GM18907 (cell line): ENCODE measurements around the gene GALNT6.

ENCODE experiments used
- ATAC-seq: cut with Tn5 transposase; IDR thresholded peaks from one replicate; pipeline ENCODE4 v1.9.1; 2021; ENCODE audit warnings: mild to moderate bottlenecking, moderate library complexity; ENCODE audit not compliant: unreplicated experiment

GALNT6 gene

DNA sequence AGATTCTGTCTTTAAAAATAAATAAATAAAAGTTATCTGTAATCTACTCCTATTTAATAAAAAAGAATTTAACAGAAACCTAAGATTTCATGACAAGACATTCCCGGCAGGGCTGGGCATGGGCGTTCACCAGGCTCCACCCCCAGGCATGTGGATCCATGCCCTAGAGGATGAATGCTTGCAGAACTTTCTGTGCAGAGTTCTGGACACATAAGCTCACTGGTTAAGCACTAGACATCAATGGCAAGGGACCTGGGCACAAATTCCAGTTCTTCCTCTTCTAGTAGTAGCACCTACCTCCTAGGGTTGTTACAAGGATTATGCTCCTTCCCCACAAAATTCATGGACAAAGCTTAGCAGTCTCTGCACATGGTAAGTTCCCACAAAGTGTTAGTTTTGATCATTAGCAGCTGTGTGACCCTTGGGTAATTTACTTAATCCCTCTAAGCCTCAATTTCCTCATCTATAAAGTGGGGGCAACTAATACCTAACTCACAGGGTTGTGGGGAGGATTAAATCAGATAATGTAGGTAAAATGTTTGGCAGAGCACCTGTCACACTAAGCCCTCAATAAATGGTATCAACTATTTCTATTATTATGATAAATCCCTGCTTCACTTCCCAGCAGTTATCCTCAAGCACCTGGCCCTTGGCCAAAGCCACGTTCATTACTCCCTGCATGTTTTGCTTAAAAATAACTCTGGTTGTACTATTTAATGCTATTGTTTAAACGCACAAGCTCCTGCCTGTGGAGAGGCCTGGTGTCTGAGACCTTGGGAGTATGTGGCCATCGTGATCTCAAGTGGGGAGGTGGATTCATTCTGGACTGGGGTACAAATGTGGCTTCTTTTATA lies 9.8 kb downstream of the GALNT6 start:
- ATAC-seq = no peak

DNA sequence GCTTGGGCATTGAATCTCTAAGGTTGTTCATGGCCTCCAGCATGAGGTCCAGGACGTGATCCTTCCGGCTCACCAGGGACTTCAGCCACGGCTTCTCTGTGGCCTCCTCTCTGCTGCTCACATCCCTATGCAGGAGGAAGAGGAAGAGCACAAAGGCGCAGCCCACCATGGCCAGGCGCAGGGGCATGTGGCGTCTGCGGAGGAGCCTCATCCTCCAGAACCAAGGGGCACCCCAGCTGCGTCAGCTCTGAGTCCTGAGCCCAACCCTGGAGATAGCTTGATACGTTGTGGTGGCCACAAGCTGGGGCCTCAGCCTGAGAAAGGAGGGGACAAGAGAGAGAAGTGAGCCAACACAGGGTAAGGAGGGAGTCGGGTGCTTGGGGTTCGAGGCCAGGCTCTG lies 11.6 kb downstream of the GALNT6 start:
- ATAC-seq = no peak

DNA sequence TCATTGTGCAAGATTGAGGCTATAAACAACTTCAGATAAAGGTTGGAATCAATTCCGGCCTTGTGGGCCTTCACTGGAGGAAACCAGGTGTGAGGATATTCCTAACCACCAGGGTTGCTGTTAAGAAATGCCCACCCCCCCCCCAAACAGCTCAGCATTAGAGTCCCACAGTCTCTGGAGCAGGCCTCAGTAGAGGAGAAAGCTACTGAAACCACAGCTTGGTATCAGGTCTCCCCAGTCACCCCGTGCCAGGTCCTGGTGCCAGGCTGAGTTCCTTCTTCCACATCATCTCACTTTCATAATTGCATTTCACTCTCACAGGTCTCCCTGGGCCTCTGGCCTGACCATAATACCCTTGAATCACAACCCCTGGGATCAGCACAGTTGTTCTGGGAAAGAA lies 12.5 kb downstream of the GALNT6 start:
- ATAC-seq = no peak

- no peak for ATAC-seq
Measured at GRCh38 chr12:51377099-51377984, 13.9 kb downstream of the GALNT6 start.

DNA sequence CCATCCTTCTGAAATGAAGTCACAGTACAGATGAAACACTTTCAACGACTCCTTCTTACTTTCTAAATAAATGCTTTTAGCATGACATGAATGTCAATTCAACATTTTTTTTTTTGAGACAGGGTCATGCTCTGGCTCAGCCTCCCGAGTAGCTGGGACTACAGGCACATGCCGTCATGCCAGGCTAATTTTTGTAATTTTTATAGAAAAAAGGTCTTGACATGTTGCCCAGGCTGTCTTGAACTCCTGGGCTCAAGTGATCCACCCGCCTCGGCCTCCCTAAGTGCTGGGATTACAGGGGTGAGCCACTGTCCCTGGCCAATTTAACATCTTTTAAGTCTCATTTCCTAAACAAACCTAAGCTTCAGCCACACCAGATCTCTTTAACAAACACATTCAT lies 16.4 kb downstream of the GALNT6 start:
- no peak for ATAC-seq

DNA sequence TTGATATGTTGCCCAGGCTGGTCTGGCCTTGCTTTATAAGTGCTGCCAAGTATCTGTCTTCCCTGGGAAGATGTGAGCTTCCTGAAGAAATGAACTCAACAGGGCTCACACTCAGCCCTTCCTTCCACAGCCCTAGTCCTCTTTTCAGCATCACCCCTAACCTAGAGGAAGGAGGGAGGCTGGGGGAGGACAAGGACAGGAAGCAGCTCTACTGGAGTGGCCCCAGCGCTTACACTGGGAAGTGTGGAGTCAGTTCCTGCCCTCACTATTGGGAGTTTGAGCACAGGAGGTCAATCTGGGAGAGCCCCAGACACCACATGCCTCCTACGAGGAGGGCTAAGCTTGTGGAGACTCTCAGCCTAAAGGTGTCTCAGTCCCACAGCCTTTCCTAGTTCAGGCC lies 16.8 kb downstream of the GALNT6 start:
- ATAC-seq = no peak

- no peak for ATAC-seq
Measured at GRCh38 chr12:51373187-51373586, 18.0 kb downstream of the GALNT6 start.

GRCh38 chr12:51372021-51372420 lies 19.2 kb downstream of the GALNT6 start:
- no peak for ATAC-seq

- no peak for ATAC-seq
Measured at GRCh38 chr12:51371295-51371953, 19.8 kb downstream of the GALNT6 start.

DNA sequence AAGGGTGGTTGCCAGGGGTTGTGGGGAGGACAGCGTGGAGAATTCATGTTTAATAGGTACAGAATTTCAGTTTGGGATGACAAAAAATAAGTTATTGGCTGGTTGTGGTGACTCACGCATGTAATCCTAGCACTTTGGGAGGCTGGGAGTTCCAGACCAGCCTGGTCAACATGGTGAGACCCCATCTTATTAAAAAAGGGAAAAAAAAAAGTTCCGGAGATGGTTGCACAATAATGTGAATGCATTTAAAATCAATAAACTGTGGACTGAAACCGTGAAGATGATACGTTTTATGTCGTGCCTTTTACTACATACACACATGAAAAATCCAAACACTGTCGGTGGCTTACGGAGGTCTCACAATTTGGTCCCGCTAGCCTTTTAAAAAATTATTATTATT lies 20.5 kb downstream of the GALNT6 start:
- ATAC-seq = no peak

DNA sequence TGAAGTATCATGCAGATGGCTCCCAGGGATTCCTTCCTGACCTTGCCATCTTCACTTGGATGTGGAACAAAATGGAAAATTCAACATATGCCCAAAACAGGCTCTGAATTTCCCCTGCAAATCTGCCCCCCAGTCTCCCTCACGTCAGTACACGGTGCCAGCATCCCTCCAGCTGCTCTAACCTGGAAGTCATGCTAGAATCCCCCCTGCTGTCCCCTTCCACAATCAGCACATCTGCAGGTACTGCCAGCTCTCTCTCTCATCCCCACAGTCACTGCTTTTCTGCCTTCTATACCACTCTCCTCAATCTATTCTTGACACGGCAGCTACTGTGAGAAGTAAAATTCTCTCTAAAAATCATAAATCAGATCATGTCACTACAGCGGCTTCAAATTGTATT lies 21.6 kb downstream of the GALNT6 start:
- no peak for ATAC-seq

DNA sequence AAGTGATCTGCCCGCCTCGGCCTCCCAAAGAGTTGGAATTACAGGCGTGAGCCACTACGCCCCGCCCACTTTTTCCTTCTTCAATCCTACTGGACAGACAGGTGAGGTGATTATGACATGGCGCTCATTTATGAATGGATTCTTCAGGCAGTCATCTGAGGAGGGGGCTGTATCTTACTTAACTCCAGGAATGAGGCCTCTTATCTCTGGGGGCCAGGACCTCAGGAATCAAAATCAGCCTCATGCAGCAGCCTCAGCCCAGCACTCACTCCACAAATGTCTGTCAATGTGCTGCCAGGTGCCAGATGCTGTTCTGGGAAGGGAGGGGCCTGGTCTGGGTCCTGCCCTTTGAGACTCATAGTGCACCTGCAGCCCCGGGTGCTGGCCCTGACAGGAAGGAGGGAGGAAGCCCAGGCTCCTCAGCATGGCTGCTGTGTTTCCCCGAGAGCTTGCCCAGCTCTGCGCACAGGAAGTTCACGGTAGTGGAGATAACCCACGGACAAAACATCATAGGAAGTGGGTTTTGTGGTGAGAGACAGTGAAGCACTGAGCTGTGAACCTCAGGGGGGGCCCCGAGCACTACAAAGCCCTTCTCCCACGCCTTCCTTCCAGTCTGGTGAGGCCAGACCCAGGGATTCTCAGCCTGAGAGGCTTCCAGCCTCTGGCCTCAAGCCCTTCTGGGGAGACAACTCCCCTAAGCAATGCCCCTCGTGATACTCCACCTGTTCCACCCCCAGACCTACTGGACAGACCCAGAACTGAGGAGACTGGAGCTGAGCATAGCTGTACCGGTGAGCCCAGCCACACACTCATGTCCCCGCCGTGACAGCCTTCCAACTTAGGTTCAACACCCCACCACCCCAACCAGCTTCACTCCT lies 22.3 kb downstream of the GALNT6 start:
- ATAC-seq = peak; percentile 97

DNA sequence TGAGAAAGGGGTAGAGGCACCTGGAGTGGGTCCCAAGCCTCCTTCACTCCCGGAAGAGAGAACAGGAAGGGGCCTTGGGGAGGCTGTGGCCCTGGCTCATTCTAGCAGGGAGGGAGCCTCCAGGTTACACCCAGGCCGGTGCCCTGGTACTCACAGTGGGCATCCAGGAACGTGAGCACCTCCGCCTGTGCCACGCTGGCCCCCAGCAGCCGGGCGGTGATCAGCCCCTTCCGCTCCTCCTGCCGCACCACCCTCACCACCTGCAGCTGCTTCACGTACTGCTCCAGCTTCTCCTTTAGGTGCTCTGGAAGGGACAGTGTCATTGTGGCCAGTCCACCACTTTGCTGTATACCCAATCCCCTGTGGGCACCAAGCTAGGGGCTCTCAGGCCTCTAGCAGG lies 25.9 kb downstream of the GALNT6 start:
- no peak for ATAC-seq

DNA sequence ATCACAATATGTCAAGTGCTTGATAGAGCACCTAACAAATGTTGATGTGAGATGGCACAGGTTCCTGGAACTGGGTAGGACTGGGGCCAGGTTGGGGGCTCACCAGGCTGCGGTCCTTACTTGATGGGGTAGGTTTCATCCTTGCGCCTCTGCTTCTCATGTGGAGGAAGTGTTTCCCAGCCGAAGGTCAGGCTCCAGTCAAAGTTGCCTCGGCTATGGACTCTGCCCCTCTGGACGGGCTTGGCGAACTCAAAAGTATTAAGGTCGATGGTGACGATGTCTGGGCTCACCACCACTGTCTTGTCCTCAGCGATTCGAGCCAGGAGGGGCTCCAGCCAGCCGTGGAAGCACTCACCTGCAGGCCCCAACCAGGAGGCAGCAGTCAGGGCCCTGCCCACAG lies 27.2 kb downstream of the GALNT6 start:
- ATAC-seq = no peak

DNA sequence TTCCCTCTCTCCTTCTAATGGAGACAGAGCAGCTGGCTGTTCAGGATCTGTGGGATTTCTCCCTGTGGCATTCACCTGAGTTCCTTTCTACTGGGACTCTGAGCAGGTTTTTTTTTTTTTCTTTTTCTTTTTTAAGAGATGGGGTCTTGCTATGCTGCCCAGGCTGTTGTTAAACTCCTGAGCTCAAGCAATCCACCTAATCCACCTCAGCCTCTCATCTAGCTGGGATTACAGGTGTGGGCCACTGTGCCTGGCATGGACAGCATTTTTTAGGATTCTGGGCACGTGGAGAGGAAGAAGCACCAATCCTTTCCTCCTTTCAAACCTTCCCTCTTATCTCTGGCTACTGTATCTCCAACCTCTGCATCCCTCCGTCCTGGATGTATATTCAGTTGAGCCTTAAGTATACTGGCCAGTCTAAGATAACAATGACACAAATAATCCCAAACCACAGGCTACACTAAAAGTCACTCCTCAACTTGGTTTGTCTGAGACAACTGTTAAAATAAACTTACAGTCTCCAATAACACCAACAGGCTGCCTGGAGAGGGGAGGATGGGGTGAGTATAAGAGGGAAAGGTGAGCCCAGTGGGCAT lies 28.4 kb downstream of the GALNT6 start:
- ATAC-seq = no peak

DNA sequence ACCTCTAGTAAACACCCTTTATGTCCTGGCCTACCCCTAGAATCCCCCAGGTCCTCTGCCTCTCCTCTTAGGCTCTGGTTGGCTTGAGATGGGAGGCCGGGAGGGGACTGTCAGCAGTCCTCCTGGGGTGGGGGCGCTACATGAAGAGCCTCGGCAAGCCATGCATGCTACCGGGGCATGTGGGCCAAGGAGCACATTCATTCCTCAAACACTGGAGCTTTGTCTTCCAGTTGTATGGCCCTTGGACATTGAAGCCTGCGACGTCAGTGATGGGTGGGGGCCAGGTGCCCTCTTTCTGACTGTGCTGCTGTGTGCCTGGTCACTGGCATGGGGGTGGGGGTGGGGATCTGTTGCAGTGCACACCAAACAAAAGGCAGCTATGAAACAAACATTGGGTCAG lies 28.9 kb downstream of the GALNT6 start:
- ATAC-seq = no peak

DNA sequence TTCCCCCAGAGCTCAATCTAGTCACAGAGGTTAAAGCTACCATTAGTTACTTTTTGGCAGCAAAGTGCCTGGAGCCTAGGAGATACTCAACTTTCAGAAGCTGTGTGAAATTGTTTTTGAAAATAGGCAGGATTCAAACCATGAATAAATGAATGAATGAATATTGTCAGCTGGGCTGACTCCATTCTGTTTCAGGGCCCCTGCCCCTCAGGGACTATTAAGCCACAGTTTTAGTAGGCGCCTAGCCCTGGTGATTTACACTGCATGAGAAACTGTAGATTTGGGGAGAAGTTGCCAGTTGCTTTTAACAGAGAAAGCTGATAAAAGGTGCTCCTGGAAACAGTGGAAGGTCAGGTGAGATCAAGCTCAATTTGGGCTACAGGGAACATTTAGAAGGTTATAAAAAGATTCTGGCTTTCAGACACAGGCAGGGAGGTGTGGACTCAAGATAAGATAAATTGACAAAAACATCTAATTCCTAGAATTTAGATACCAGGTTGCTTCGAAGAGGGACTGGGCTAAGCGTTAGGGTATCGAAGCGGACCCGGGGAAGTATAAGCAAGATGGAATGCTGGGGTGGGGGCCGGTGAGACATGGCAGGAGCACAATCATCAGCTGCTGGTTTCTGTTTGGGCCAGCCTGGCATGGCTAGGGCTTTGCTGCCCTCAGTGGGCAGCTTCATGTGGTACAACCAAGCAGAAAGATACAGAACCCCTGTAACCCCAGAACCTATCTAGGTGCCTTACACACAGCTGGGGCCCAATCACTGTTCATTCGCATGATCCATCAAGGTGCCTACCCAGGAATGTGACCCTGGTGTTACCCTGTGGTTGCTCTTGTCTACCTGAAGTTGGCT lies 29.8 kb downstream of the GALNT6 start:
- ATAC-seq = no peak

DNA sequence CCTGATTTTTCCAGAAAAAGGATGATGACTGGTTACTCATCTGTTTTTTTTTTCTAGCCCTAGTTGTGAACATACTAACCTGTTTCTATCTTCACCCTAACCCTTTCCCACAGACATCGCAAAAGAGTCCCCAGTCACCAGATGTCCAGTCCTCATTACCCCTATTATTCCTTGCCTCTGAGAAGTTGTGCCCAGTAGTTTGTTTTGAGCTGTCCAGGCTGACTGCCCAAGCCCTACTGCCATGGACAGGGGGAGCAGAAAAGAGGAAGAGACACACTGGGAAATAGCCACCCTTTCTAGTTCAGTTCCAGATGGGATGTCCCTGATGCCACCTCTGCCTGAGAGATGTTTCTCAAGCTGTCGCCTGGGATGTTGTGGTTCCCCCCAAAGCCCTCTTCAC lies 30.9 kb downstream of the GALNT6 start:
- ATAC-seq = no peak

- ATAC-seq = no peak
Measured at GRCh38 chr12:51359851-51360250, 31.4 kb downstream of the GALNT6 start.
